NCI-H524 (cell line): ENCODE results near the gene KCNC2.
"Not testable (repeated sequence)": the region's sequence is repeated elsewhere in the genome, so short reads cannot be mapped to it uniquely, and the experiment has no call there.

ENCODE experiments used
- DNase-seq, 2 experiments: peaks; one replicate each; lab custom pipeline; 2025; lab: John Stamatoyannopoulos, UW

The KCNC2 gene

GRCh38 chr12:75209812-75210138, at the start of gene KCNC2:
TSS of gene KCNC2 (minus strand) at chr12:75209839.
- no peak for DNase-seq

- DNase-seq, result no peak
Measured at GRCh38 chr12:75259143-75259542, 49.5 kb upstream of the KCNC2 start.

- DNase-seq, result no peak
Measured at GRCh38 chr12:75257510-75257909, 47.9 kb upstream of the KCNC2 start.

GRCh38 chr12:75245108-75245507, 35.5 kb upstream of the KCNC2 start:
- DNase-seq, result no peak

DNA sequence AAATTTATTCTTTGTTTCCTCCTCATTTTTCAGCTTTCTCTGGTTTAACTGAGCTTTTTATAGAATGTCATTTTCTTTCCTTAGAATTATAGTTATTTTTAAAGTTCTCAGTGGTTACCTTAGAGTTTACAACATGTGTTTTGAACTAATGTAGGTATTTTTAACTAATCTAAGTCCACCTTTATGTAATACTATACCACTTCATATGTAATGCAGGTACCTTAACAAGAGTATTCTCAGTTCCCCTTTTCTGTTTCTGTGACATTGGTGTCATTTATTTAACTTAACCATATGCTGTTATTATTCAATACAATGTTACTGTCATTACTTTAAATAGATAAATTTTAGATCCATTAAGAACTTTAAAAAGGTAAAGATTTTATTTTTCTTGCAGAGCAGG, 30.3 kb upstream of the KCNC2 start:
- DNase-seq, result no peak

GRCh38 chr12:75236206-75236605, 26.6 kb upstream of the KCNC2 start:
- DNase-seq, result no peak

- DNase-seq, result no peak
Measured at GRCh38 chr12:75227132-75227531, 17.5 kb upstream of the KCNC2 start.

GRCh38 chr12:75212072-75212471, 2.4 kb upstream of the KCNC2 start:
- no peak for DNase-seq

- DNase-seq, result peak; percentile 3 to 28
Measured at GRCh38 chr12:75208856-75209811, 505 bp downstream of the KCNC2 start.

- peak in 1 of 2 experiments; percentile 18 for DNase-seq
Measured at GRCh38 chr12:75207338-75208083, 2.1 kb downstream of the KCNC2 start.

DNA sequence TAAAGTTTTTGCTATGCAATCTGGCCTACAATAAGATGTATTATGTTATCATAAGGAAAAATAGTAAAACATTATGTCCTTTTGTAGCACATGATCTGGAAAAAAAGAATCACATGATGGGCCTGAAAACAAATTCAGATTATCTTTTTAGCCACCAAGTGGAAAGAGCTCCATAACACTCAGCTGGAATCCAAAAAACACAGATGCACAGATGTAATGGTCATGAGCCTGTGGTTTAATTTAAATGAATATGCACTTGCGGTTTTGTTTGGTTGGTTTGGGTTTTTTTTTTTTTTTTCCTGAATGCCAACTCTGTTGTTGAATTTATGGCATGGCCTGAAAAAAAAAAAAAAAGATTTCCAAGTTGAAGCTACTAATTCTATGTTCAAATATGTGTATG, 4.1 kb downstream of the KCNC2 start:
- DNase-seq, result no peak

GRCh38 chr12:75196865-75197264, 12.8 kb downstream of the KCNC2 start:
- no peak for DNase-seq

- DNase-seq, result no peak
Measured at GRCh38 chr12:75196408-75196807, 13.2 kb downstream of the KCNC2 start.

GRCh38 chr12:75194250-75194649, 15.4 kb downstream of the KCNC2 start:
- DNase-seq, result no peak

GRCh38 chr12:75192196-75192595, 17.4 kb downstream of the KCNC2 start:
- no peak for DNase-seq

DNA sequence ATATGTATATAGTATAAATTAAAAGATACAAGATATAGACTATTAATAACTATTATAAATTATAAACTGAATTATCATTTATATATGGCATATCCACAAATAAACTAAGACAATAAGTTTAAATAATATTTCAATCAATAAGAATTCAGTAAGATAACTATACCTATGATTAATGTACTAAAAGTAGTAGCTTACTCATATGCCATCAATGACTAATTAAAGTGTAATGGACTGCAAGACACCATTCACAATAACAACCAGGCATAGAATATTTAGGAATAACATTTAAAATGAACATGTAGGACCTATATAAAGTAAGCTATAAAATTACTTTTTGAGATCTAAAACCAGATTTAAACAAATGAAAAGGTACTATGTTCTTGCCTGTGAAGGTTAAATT, 18.8 kb downstream of the KCNC2 start:
- no peak for DNase-seq

- not testable (repeated sequence) for DNase-seq
Measured at GRCh38 chr12:75185881-75186280, 23.8 kb downstream of the KCNC2 start.

DNA sequence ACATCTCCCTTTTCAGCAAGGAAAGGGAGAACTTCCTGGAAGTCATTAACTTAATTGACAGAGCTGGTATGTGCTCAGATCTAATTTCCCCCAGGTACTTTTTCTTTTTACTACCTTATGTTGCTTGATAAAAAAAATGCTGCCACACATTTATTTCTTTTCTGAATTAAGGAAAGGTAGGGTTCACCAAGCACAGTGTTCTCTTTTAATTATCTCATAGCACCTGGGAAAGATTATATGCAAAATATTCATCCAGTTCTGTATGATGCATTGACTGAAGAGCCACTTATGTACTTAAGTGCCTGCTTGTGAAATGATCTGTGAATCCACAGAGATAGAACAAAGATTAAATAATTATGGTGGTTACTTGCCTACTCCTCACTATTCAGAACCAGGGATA, 25.1 kb downstream of the KCNC2 start:
- peak; percentile 34 to 76 for DNase-seq

DNA sequence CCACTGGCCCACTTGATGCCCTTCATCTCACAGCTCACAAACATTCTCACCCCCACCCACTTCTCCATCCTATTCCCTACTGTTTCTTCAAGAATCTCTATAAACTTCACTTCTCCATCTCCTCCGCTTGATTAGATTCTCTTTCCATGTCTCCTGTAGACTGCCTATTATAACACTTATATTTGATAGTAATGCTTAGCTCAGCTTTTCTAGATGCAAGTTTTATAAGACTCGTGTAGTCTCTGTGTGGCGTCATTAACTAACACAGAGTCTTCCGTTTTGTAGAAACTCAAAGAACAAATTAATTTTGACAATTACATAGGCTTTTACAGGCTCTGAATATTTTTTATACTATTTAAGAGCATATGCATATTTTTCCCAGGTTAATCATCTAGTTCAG, 25.7 kb downstream of the KCNC2 start:
- no peak for DNase-seq

GRCh38 chr12:75177997-75178396, 31.6 kb downstream of the KCNC2 start:
- peak in 1 of 2 experiments; percentile 18 for DNase-seq

GRCh38 chr12:75172611-75173010, 37.0 kb downstream of the KCNC2 start:
- no peak for DNase-seq

DNA sequence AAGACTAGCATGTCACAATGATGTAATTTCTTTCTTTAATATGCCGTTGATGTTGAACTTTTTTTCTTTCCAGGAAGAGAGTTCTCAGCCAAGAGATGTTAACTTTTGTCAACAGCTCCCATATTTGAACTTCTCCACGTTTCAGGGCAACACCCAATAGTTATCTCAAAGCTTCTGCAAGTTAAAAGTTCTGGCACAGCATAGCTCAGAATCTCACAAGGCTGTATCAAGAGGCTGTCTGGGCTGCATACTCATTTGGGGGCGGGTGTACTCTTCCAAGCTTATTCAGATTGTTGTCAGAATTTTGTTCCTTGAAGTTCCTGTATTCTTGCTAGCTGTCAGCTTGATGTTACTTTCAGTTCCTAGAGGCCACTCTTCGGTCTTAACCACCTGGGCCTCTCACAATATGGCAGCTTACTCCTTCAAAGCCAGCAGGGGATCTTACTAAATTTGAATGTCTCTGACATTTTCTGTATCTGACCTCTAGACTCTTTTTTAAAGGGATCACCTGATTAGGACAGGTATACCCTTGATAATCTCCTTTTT, 38.9 kb downstream of the KCNC2 start:
- no peak for DNase-seq

DNA sequence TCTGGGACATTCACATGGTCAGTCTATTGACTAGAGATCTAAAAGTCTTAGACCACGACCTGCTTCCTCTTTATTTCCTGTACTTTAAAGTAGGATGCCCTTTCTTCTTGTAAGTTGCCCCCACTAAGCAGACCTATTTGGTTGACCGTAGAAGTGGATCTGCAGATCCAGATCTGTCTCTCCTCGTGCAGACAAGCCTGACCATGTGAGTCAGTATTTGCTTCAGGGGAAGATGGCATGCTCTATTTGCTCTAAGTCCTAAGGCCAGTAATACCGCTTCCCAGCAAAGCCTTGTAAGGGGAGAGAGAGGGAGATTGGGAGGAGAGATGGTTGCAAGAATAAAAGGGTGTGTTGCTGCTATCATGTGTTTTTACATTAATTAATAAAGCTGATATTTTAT, 46.8 kb downstream of the KCNC2 start:
- DNase-seq, result no peak
